Osteoblast (primary cell): ENCODE data around the gene DPY30. TPM values are rescaled to one million over a fixed set of nuclear protein-coding genes. Genes with fewer than 3 reads are reported as not detected.
A peak's percentile ranks its signal among the peaks of the same experiment; 100 is the strongest.

Experiments
- DNase-seq: peaks from one replicate; pipeline ENCODE4 v3.0.0; 2011; ENCODE audit warnings: low spot score, mixed read lengths; ENCODE audit not compliant: insufficient read length; ENCODE audit errors: missing footprints
- H2AFZ ChIP-seq: 2 replicates; pipeline ENCODE4 v1.6.0; 2011; ENCODE audit warnings: mild to moderate bottlenecking, low read length
- H3K27ac ChIP-seq: 2 replicates; pipeline ENCODE4 v1.5.1; 2011; ENCODE audit warnings: mild to moderate bottlenecking, low read depth, low read length, moderate library complexity
- H3K27me3 ChIP-seq: 2 replicates; pipeline ENCODE4 v1.6.0; 2012; ENCODE audit warnings: mild to moderate bottlenecking, control low read depth, inconsistent platforms, low read length, moderate library complexity; ENCODE audit not compliant: insufficient read depth
- H3K36me3 ChIP-seq: 2 replicates; pipeline ENCODE4 v1.5.1; 2011; ENCODE audit warnings: mild to moderate bottlenecking, low read length, control low read depth, moderate library complexity; ENCODE audit not compliant: insufficient read depth
- H3K4me1 ChIP-seq: 2 replicates; pipeline ENCODE4 v1.5.1; 2011; ENCODE audit warnings: mild to moderate bottlenecking, low read length, control low read depth, moderate library complexity; ENCODE audit not compliant: insufficient read depth
- H3K4me2 ChIP-seq: 2 replicates; pipeline ENCODE4 v1.6.0; 2011; ENCODE audit warnings: mild to moderate bottlenecking, low read length; ENCODE audit not compliant: insufficient read depth
- H3K4me3 ChIP-seq: fragments of 200-600 bp; sonication (generic); 3 replicates; pipeline ENCODE4 v1.5.1; 2012; ENCODE audit warnings: mild to moderate bottlenecking, low read length, inconsistent platforms; ENCODE audit not compliant: insufficient read depth
- H3K79me2 ChIP-seq: 2 replicates; pipeline ENCODE4 v1.6.0; 2012; ENCODE audit warnings: mild to moderate bottlenecking, low read length, control low read depth, inconsistent platforms; ENCODE audit not compliant: insufficient read depth
- H3K9me3 ChIP-seq: 2 replicates; pipeline ENCODE4 v1.5.1; 2011; ENCODE audit warnings: low read depth, low read length, control low read depth
- H4K20me1 ChIP-seq: 2 replicates; pipeline ENCODE4 v1.6.0; 2012; ENCODE audit warnings: mild to moderate bottlenecking, low read length, control low read depth; ENCODE audit not compliant: insufficient read depth
- CTCF ChIP-seq: IDR thresholded peaks from 2 replicates; pipeline ENCODE4 v1.5.1; 2011; ENCODE audit warnings: mild to moderate bottlenecking, low read depth, low read length, moderate library complexity; ENCODE audit errors: extremely low read depth
- total RNA-seq: library from RNA; depleted of rRNA; stranded (reverse); fragments of >200 nt; gene quantifications from 2 replicates; pipeline ENCODE4 v1.2.3, GENCODE V29; 2012

Gene DPY30
- total RNA-seq, 1 donor: 30.4 TPM

- Histone ChIP-seq H2AFZ (no peak overlapping the region), H3K36me3 (no peaks in the 10 kb centered on the region), H3K4me2 (peak overlapping the region; percentile 7), H3K9me3 (no peaks in the 10 kb centered on the region), H4K20me1 (peaks cover 21% of the 10 kb centered on the region), H3K4me1 (no peaks in the 10 kb centered on the region), H3K27ac (no peak overlapping the region), H3K79me2 (peaks cover 92% of the 10 kb centered on the region), H3K27me3 (no peaks in the 10 kb centered on the region), H3K4me3 (no peak overlapping the region)
- no peak for DNase-seq
- TF ChIP-seq CTCF: no peak
Observed at GRCh38 chr2:31980674-31981356, 58.8 kb downstream of the DPY30 start.

- Histone ChIP-seq H2AFZ (no peak overlapping the region), H4K20me1 (peaks cover 21% of the 10 kb centered on the region), H3K27me3 (no peaks in the 10 kb centered on the region), H3K36me3 (no peaks in the 10 kb centered on the region), H3K4me2 (no peak overlapping the region), H3K9me3 (no peaks in the 10 kb centered on the region), H3K4me3 (no peak overlapping the region), H3K4me1 (no peaks in the 10 kb centered on the region), H3K79me2 (peaks cover 91% of the 10 kb centered on the region), H3K27ac (no peak overlapping the region)
- DNase-seq: no peak
- no peak for TF ChIP-seq CTCF
Observed at GRCh38 chr2:31979956-31980355, 59.6 kb downstream of the DPY30 start.

- H3K4me1 ChIP-seq: no peaks in the 10 kb centered on the region
- H3K4me3 ChIP-seq: no peak overlapping the region
- TF ChIP-seq CTCF: no peak
- no peaks in the 10 kb centered on the region for H3K9me3 ChIP-seq
- H3K79me2 ChIP-seq: peaks cover 89% of the 10 kb centered on the region
- no peak overlapping the region for H3K27ac ChIP-seq
- no peak overlapping the region for H3K4me2 ChIP-seq
- H3K36me3 ChIP-seq: no peaks in the 10 kb centered on the region
- H4K20me1 ChIP-seq: peaks cover 17% of the 10 kb centered on the region
- no peak for DNase-seq
- H3K27me3 ChIP-seq: no peaks in the 10 kb centered on the region
- no peak overlapping the region for H2AFZ ChIP-seq
Observed at GRCh38 chr2:31979018-31979417, 60.6 kb downstream of the DPY30 start.

GRCh38 chr2:31978436-31978835 is 61.2 kb downstream of the DPY30 start:
- H3K4me1 ChIP-seq: no peaks in the 10 kb centered on the region
- no peak for TF ChIP-seq CTCF
- no peaks in the 10 kb centered on the region for H3K27me3 ChIP-seq
- DNase-seq: no peak
- H2AFZ ChIP-seq: no peak overlapping the region
- H3K4me2 ChIP-seq: no peak overlapping the region
- H3K79me2 ChIP-seq: peaks cover 89% of the 10 kb centered on the region
- peaks cover 13% of the 10 kb centered on the region for H4K20me1 ChIP-seq
- H3K27ac ChIP-seq: no peak overlapping the region
- no peaks in the 10 kb centered on the region for H3K9me3 ChIP-seq
- H3K36me3 ChIP-seq: no peaks in the 10 kb centered on the region
- H3K4me3 ChIP-seq: no peak overlapping the region

Other genes starting within 250 kb of the DPY30 start
- 35.1 and 37.6 TPM in 2 replicates for gene MEMO1, start 28.8 kb downstream of the DPY30 start, total RNA-seq
- gene SPAST, start 23.8 kb upstream of the DPY30 start, total RNA-seq: 31.5 and 34.2 TPM in 2 replicates
- gene SLC30A6, start 126.1 kb upstream of the DPY30 start, total RNA-seq: 28.6 and 31.5 TPM in 2 replicates
- not detected in 2 replicates for gene NLRC4, start 225.1 kb upstream of the DPY30 start, total RNA-seq
- 18.5 and 19.4 TPM in 2 replicates for gene YIPF4, start 238.1 kb upstream of the DPY30 start, total RNA-seq